ENCODE measurements around the gene NUDT22. TPM values are rescaled to one million over a fixed set of nuclear protein-coding genes. Genes with fewer than 3 reads are reported as not detected.

Gene NUDT22
- total RNA-seq, 2 donors from 2014 or later, result 77.4 to 98.4 TPM

- peak; percentile 7 for ATAC-seq (replicated peaks)
Measured at GRCh38 chr11:64268893-64269539, 42.9 kb downstream of the NUDT22 start.

GRCh38 chr11:64269540-64270220 lies 43.6 kb downstream of the NUDT22 start:
- Mint-ChIP-seq H3K4me3 (peak overlapping the region; percentile 96), H3K27me3 (no peaks in the 10 kb centered on the region), H3K36me3 (ENCODE audit: low read depth) (peaks cover 24% of the 10 kb centered on the region), H3K4me1 (peaks cover 18% of the 10 kb centered on the region), H3K9me3 (no peaks in the 10 kb centered on the region), H3K27ac (peak overlapping the region; percentile 96)
- ATAC-seq (replicated peaks), result peak; percentile 88

More at GRCh38 chr11:64268893-64269539, 42.9 kb downstream of the NUDT22 start:
- H3K27ac Mint-ChIP-seq, result peak overlapping the region; percentile 96
- H3K36me3 Mint-ChIP-seq (ENCODE audit: low read depth), result peaks cover 24% of the 10 kb centered on the region
- H3K4me3 Mint-ChIP-seq, result peak overlapping the region; percentile 96
- H3K9me3 Mint-ChIP-seq, result no peaks in the 10 kb centered on the region
- no peaks in the 10 kb centered on the region for H3K27me3 Mint-ChIP-seq
- peaks cover 18% of the 10 kb centered on the region for H3K4me1 Mint-ChIP-seq

- ATAC-seq (replicated peaks), result no peak
- peaks cover 8% of the 10 kb centered on the region for H3K4me1 Mint-ChIP-seq
- peaks cover 31% of the 10 kb centered on the region for H3K36me3 Mint-ChIP-seq (ENCODE audit: low read depth)
- H3K9me3 Mint-ChIP-seq, result no peaks in the 10 kb centered on the region
- H3K27ac Mint-ChIP-seq, result no peak overlapping the region
- no peak overlapping the region for H3K4me3 Mint-ChIP-seq
- no peaks in the 10 kb centered on the region for H3K27me3 Mint-ChIP-seq
Measured at GRCh38 chr11:64275031-64275800, 49.1 kb downstream of the NUDT22 start.

GRCh38 chr11:64275841-64276240 lies 49.8 kb downstream of the NUDT22 start:
- no peak overlapping the region for H3K27ac Mint-ChIP-seq

GRCh38 chr11:64276653-64277431 lies 50.8 kb downstream of the NUDT22 start:
- H3K4me3 Mint-ChIP-seq, result no peak overlapping the region
- peaks cover 35% of the 10 kb centered on the region for H3K36me3 Mint-ChIP-seq (ENCODE audit: low read depth)
- peaks cover 11% of the 10 kb centered on the region for H3K4me1 Mint-ChIP-seq
- no peaks in the 10 kb centered on the region for H3K27me3 Mint-ChIP-seq
- no peaks in the 10 kb centered on the region for H3K9me3 Mint-ChIP-seq
- H3K27ac Mint-ChIP-seq, result no peak overlapping the region
- ATAC-seq (replicated peaks), result no peak

More at GRCh38 chr11:64275841-64276240, 49.8 kb downstream of the NUDT22 start:
- Mint-ChIP-seq H3K9me3 (no peaks in the 10 kb centered on the region), H3K36me3 (ENCODE audit: low read depth) (peaks cover 27% of the 10 kb centered on the region), H3K27me3 (no peaks in the 10 kb centered on the region), H3K4me3 (no peak overlapping the region), H3K4me1 (peaks cover 8% of the 10 kb centered on the region)
- no peak for ATAC-seq (replicated peaks)

- H3K27me3 Mint-ChIP-seq, result no peaks in the 10 kb centered on the region
- no peaks in the 10 kb centered on the region for H3K9me3 Mint-ChIP-seq
- H3K36me3 Mint-ChIP-seq (ENCODE audit: low read depth), result peaks cover 38% of the 10 kb centered on the region
- peaks cover 9% of the 10 kb centered on the region for H3K4me1 Mint-ChIP-seq
- peak overlapping the region; percentile 9 for H3K27ac Mint-ChIP-seq
- H3K4me3 Mint-ChIP-seq, result no peak overlapping the region
- ATAC-seq (replicated peaks), result no peak
Measured at GRCh38 chr11:64278576-64279190, 52.6 kb downstream of the NUDT22 start.

Other genes with a start within 250 kb of the NUDT22 start
- gene OTUB1, start 239.8 kb upstream of the NUDT22 start, total RNA-seq, result 10 to 100 TPM; 59.4 to 84.2 TPM
- gene FLRT1, start 190.3 kb upstream of the NUDT22 start, total RNA-seq, result not detected
- gene MACROD1, start 60.2 kb upstream of the NUDT22 start, total RNA-seq, result 1 to 10 TPM; 5.4 to 9.6 TPM
- gene STIP1, start 40.1 kb upstream of the NUDT22 start, total RNA-seq, result 100 to 1,000 TPM; 259 to 462 TPM
- 100 to 1,000 TPM; 172 to 191 TPM for gene FERMT3, start 19.6 kb upstream of the NUDT22 start, total RNA-seq
- gene TRPT1, start 88 bp upstream of the NUDT22 start, total RNA-seq, result 10 to 100 TPM; 20.3 to 48.4 TPM
- gene DNAJC4, start 4.3 kb downstream of the NUDT22 start, total RNA-seq, result 10 to 100 TPM; 19.9 to 39.7 TPM
- gene VEGFB, start 8.3 kb downstream of the NUDT22 start, total RNA-seq, result 10 to 100 TPM; 74.1 to 83.5 TPM
- gene FKBP2, start 14.8 kb downstream of the NUDT22 start, total RNA-seq, result 10 to 100 TPM; 16.3 to 45.2 TPM
- 100 to 1,000 TPM; 236 to 276 TPM for gene PPP1R14B, start 20.7 kb downstream of the NUDT22 start, total RNA-seq
- 10 to 100 TPM; 13.1 to 22.8 TPM for gene PLCB3, start 25.3 kb downstream of the NUDT22 start, total RNA-seq
- gene BAD, start 58.4 kb downstream of the NUDT22 start, total RNA-seq, result 10 to 100 TPM; 21.5 to 38.5 TPM
- gene GPR137, start 59.6 kb downstream of the NUDT22 start, total RNA-seq, result 10 to 100 TPM; 40.6 to 41.4 TPM
- gene KCNK4, start 65.0 kb downstream of the NUDT22 start, total RNA-seq, result not detected
- gene CATSPERZ, start 74.1 kb downstream of the NUDT22 start, total RNA-seq, result not detected
- gene ESRRA, start 79.2 kb downstream of the NUDT22 start, total RNA-seq, result 10 to 100 TPM; 31.2 to 55.7 TPM
- gene TRMT112, start 91.3 kb downstream of the NUDT22 start, total RNA-seq, result 100 to 1,000 TPM; 157 to 218 TPM
- 100 to 1,000 TPM; 124 to 164 TPM for gene PRDX5, start 91.8 kb downstream of the NUDT22 start, total RNA-seq
- gene CCDC88B, start 113.9 kb downstream of the NUDT22 start, total RNA-seq, result 100 to 1,000 TPM; 120 to 125 TPM
- gene RPS6KA4, start 132.9 kb downstream of the NUDT22 start, total RNA-seq, result 10 to 100 TPM; 14.8 to 33.3 TPM

Measured in activated T-helper 17 cell treated with anti-CD3 and anti-CD28 coated beads, Interleukin-2, amount 50 U/mL, for 72 hours (primary cell).